Measurements from ENCODE around the gene ATP1B3.

GRCh38 chr3:141940194-141940776 lies 63.8 kb downstream of the ATP1B3 start:
- TF ChIP-seq CTCF (IDR thresholded peaks at IDR 0.05; ENCODE audit: low read depth, low read length) (no peak), EZH2phosphoT487 (IDR thresholded peaks at IDR 0.05; ENCODE audit: low read depth) (no peak)

All from OCI-LY3 (cell line).